ENCODE measurements around the gene CDC42EP1.

Gene CDC42EP1

DNA sequence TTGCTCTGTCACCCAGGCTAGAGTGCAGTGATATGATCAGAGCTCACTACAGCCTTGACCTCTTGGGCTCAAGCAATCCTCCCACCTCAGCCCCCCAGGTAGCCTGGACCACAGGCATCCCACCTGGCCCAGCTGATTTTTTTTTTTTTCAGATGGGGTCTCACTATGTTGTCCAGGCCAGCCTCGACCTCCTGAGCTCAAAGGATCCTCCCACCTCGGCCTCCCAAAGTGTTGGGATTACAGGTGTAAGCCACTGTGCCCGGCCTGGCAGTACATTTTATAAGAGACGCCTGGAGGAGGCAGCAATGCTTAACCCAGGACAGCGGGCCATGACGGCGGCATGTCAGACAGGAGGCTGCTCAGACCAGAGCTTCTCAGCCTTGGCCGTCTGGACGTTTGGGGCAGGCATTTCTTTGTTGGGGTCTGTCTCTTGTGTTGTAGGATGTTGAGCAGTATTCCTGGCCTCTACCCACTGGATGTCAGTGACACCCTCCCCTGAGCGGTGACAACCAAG lies 15.3 kb downstream of the CDC42EP1 start:
- Histone ChIP-seq H3K9me3 (no peaks in the 10 kb centered on the region), H3K27ac (no peak overlapping the region), H3K27me3 (no peaks in the 10 kb centered on the region), H3K4me3 (no peak overlapping the region), H3K36me3 (peaks cover 0 to 6% (median 4%) of the 10 kb centered on the region in 3 donors), H3K4me1 (peaks cover 0 to 19% (median 5%) of the 10 kb centered on the region in 4 donors)
- intact Hi-C loops (cut with DNase I; ENCODE audit: low total_unique reads), result no loop called here
- TF ChIP-seq, protein P1, sequence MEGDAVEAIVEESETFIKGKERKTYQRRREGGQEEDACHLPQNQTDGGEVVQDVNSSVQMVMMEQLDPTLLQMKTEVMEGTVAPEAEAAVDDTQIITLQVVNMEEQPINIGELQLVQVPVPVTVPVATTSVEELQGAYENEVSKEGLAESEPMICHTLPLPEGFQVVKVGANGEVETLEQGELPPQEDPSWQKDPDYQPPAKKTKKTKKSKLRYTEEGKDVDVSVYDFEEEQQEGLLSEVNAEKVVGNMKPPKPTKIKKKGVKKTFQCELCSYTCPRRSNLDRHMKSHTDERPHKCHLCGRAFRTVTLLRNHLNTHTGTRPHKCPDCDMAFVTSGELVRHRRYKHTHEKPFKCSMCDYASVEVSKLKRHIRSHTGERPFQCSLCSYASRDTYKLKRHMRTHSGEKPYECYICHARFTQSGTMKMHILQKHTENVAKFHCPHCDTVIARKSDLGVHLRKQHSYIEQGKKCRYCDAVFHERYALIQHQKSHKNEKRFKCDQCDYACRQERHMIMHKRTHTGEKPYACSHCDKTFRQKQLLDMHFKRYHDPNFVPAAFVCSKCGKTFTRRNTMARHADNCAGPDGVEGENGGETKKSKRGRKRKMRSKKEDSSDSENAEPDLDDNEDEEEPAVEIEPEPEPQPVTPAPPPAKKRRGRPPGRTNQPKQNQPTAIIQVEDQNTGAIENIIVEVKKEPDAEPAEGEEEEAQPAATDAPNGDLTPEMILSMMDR (IDR thresholded peaks at IDR 0.05), result no peak
- no peak for DNase-seq

DNA sequence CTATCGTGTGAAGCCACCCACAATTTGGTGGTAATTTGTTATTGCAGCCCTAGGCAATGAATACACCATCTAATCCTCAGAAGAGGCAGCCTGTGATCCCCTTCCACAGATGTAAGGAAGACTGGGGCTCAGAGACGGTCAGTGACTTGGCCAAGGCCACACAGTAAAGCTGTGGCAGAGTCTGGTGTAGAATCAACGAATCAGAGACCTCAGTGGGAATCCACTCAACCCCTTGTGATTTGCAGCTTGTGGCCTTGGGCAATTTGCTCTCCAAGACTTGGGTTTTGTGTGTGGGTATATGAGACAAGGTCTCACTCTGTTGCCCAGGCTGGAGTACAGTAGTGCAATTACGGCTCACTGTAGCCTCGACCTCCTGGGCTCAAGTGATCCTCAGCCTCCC lies 17.7 kb downstream of the CDC42EP1 start:
- H3K27ac ChIP-seq, result no peak overlapping the region
- H3K9me3 ChIP-seq, result no peaks in the 10 kb centered on the region
- intact Hi-C loops (cut with DNase I; ENCODE audit: low total_unique reads), result no loop called here

DNA sequence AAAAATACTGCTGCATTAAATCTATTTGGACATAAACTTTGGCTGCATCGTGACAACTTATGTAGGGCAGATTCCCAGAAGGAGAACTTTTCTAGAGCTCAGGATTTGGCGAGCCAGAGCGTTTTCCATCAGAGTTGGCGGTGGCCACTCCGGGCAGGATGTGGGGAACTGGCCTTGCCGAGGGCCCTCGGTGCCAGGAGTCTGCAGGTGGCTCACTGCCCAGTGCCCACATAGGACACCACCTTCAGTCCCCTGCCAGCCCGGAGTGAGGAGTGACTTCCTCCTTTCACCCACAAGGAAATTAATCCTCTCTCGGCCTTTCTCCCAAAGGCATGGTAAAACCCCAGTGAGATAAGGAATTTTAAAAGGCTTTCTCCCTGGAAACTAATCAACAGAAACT lies 21.2 kb downstream of the CDC42EP1 start:
- H3K27ac ChIP-seq, result peak overlapping the region in 1 of 2 donors; percentile 26
- DNase-seq, result no peak
- H3K36me3 ChIP-seq, result peaks cover 0 to 6% (median 4%) of the 10 kb centered on the region in 3 donors
- TF ChIP-seq, protein P1 (IDR thresholded peaks at IDR 0.05), result no peak
- no peaks in the 10 kb centered on the region for H3K9me3 ChIP-seq
- H3K4me3 ChIP-seq, result no peak overlapping the region
- H3K27me3 ChIP-seq, result no peaks in the 10 kb centered on the region
- intact Hi-C loops (cut with DNase I; ENCODE audit: low total_unique reads), result no loop called here
- H3K4me1 ChIP-seq, result peaks cover 0 to 19% (median 11%) of the 10 kb centered on the region in 4 donors

More for the DNA sequence above, 17.7 kb downstream of the CDC42EP1 start:
- no peaks in the 10 kb centered on the region for H3K27me3 ChIP-seq
- H3K4me1 ChIP-seq, result peaks cover 0 to 24% (median 16%) of the 10 kb centered on the region in 4 donors
- DNase-seq, result no peak
- peaks cover 0 to 6% (median 4%) of the 10 kb centered on the region in 3 donors for H3K36me3 ChIP-seq
- H3K4me3 ChIP-seq, result no peak overlapping the region
- TF ChIP-seq, protein P1 (IDR thresholded peaks at IDR 0.05), result no peak

DNA sequence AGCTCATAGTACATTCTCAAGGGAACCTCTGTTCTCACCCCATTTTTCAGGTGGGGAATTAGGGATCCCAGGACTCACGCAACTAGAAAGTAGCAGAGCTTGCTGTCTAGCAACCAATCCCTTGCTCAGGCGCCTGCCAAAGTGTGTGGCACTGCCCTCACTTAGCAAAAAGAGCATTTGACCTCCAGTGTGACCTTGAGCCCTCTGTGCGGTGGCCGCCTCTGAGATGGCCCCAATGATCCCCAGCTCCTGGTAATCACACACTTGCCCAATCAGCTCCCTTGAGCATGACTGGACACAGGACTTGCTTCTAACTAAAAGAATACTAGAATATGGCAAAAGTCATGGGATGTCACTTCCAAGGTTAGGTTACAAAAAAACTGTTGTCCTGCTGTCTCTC lies 22.2 kb downstream of the CDC42EP1 start:
- no peak overlapping the region for H3K4me3 ChIP-seq
- H3K27ac ChIP-seq, result no peak overlapping the region
- TF ChIP-seq, protein P1 (IDR thresholded peaks at IDR 0.05), result no peak
- no peak for DNase-seq
- intact Hi-C loops (cut with DNase I; ENCODE audit: low total_unique reads), result no loop called here
- H3K9me3 ChIP-seq, result no peaks in the 10 kb centered on the region
- peaks cover 0 to 6% (median 4%) of the 10 kb centered on the region in 3 donors for H3K36me3 ChIP-seq
- peaks cover 0 to 2% of the 10 kb centered on the region in 2 donors for H3K27me3 ChIP-seq
- H3K4me1 ChIP-seq, result peaks cover 0 to 19% (median 11%) of the 10 kb centered on the region in 4 donors

DNA sequence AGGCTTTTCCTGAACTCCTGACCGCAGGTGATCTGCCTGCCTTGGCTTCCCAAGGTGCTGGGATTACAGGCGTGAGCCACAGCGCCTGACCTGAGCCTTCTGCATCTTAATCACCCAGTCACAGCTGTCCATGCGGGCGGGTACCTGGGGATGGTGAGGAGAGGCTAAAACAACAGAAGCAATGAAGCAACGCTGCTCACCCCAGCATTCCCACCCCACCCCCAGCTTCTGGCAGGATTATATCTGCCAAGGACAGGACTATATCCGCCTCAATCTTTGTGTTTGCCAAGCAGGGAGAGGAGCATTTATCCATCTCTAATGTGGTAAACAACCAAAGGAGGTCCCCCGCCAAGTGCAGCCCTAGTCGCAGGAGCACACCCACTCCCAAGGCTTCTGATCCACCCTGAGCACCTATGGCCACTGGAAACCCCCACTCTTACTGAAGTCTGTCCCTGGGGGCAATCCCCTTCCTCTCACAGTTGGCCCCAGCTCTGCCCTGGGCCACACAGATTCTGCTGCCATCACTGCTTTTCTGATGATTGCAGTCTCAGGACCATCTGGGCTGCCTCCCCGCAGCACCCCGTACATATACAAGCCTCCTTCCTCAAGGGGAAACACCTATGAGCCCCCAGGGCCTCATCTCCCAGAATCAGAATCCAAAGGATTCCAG lies 28.4 kb downstream of the CDC42EP1 start:
- Histone ChIP-seq H3K4me1 (peaks cover 0 to 9% (median 2%) of the 10 kb centered on the region in 4 donors), H3K36me3 (no peaks in the 10 kb centered on the region), H3K27ac (no peak overlapping the region), H3K27me3 (peaks cover 0 to 25% of the 10 kb centered on the region in 2 donors), H3K9me3 (no peaks in the 10 kb centered on the region), H3K4me3 (no peak overlapping the region)
- TF ChIP-seq, protein P1 (IDR thresholded peaks at IDR 0.05), result no peak
- DNase-seq, result no peak
- intact Hi-C loops (cut with DNase I; ENCODE audit: low total_unique reads), result no loop called here

All from tibial artery (tissue), 4 donors.